DOHH2 (cell line): ENCODE data around the gene SLC9A9.

ENCODE experiments used
- EZH2phosphoT487 ChIP-seq: fragments of 200-600 bp; sonication (generic); IDR thresholded peaks from 2 replicates; pipeline ENCODE4 v1.6.1; 2017; ENCODE audit warnings: borderline replicate concordance, mild to moderate bottlenecking, antibody characterized with exemption, low read length, moderate library complexity, mixed read lengths
- TF ChIP-seq, protein P1 (sequence below): fragments of 200-600 bp; sonication (generic); IDR thresholded peaks from one replicate; pipeline ENCODE4 v1.5.1; 2014; ENCODE audit warnings: antibody characterized with exemption, mild to moderate bottlenecking, low read depth, low read length; ENCODE audit not compliant: poor library complexity, severe bottlenecking

DNA sequence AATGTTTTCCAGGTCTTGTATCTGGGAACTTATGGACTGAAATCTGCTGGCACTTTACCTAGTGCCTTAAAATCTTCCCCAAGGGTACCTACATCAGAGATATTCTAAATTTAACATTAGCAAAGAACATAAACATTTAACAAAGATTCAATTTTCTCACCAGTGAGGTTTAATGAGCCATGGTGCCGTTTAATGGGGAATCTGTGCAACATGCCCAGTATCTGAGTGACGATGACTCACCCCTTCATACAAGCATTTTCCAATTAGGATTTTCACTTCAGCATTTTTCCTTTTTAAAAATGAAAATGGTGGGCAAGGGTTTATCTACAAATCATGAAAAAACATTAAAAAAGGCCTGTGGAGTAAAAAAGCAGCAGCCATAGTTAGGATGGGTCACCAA lies 189.4 kb downstream of the SLC9A9 start:
- TF ChIP-seq, protein P1, sequence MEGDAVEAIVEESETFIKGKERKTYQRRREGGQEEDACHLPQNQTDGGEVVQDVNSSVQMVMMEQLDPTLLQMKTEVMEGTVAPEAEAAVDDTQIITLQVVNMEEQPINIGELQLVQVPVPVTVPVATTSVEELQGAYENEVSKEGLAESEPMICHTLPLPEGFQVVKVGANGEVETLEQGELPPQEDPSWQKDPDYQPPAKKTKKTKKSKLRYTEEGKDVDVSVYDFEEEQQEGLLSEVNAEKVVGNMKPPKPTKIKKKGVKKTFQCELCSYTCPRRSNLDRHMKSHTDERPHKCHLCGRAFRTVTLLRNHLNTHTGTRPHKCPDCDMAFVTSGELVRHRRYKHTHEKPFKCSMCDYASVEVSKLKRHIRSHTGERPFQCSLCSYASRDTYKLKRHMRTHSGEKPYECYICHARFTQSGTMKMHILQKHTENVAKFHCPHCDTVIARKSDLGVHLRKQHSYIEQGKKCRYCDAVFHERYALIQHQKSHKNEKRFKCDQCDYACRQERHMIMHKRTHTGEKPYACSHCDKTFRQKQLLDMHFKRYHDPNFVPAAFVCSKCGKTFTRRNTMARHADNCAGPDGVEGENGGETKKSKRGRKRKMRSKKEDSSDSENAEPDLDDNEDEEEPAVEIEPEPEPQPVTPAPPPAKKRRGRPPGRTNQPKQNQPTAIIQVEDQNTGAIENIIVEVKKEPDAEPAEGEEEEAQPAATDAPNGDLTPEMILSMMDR = no peak
- no peak for TF ChIP-seq EZH2phosphoT487
